GM20431 (cell line): ENCODE measurements around the gene EOLA1.

Source experiments
- in situ Hi-C: fragments of 300-500 bp; cut with MseI, MboI; formaldehyde crosslinking; loops from one replicate; pipeline ENCODE4 v1.15.0; 2020; ENCODE audit warnings: low sequenced_read_pairs; ENCODE audit not compliant: unreplicated experiment

The EOLA1 gene

DNA sequence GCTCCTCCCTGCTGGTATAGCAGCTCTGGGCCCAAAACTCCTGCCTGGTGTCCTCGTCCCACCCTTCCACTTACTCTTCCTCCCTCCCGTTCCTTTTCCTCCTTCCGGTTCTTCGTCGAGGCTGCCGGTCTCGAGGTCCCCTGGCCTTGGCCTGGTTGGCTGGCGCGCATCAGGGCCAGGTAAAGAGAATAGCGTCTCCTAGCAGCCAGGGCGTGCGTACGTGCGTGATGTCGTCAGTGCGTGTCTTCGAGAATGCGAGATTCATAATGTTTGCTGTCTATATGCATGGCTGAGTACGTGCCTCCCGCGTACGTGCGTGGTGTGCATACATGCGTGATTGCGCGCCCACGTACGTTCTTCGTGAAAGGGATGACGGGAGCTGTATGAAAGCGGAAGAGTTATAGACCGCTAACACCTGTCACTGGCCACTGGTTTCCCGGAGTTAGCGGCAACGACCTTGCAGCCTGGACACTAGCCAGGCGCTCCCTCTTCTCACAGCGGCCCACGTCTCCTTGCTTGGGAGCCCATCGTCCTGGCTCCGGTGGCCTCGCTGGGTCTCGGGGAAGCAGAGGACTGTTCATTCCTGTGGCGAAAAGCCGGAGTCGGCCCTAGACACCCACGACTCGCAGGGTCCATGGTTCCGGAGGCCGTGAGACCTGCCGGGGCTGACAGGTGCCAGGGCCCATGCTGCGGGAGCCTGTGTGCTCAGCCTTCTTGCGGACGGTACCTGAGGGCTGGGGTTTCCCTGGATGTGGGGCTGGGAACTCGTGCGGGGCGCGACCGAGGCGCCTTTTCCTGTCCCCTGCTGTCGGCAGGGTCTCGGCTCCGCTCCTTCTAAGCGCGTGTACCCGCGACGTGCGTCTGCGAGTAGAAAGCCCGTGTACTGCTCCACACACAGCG, at the start of gene EOLA1:
TSS of gene EOLA1 (plus strand) at position 392 of the 900 bp plus-strand sequence. CDS start 4,619 bp downstream, outside the sequence.
- in situ Hi-C loops, result no loop called here

DNA sequence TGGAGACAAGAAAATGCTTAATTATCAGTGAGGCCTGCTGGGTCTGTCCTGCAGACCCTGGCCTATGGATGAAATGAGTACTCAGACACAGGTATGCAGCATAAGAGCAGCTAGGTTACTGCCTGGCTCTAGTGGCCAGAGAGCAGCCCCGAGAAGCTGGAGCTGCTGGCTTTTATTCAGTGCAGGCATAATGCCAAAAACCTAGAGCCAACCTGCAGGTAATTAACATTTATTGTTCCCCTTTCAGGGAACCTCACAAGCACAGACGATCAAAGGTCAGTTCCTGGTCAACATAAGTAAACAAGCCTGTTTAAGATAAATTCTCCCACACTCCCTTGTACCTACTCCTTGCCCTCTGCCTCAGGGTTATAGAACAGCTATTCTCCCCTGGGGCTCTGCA, 49.0 kb upstream of the EOLA1 start:
- in situ Hi-C loops, result no loop called here

DNA sequence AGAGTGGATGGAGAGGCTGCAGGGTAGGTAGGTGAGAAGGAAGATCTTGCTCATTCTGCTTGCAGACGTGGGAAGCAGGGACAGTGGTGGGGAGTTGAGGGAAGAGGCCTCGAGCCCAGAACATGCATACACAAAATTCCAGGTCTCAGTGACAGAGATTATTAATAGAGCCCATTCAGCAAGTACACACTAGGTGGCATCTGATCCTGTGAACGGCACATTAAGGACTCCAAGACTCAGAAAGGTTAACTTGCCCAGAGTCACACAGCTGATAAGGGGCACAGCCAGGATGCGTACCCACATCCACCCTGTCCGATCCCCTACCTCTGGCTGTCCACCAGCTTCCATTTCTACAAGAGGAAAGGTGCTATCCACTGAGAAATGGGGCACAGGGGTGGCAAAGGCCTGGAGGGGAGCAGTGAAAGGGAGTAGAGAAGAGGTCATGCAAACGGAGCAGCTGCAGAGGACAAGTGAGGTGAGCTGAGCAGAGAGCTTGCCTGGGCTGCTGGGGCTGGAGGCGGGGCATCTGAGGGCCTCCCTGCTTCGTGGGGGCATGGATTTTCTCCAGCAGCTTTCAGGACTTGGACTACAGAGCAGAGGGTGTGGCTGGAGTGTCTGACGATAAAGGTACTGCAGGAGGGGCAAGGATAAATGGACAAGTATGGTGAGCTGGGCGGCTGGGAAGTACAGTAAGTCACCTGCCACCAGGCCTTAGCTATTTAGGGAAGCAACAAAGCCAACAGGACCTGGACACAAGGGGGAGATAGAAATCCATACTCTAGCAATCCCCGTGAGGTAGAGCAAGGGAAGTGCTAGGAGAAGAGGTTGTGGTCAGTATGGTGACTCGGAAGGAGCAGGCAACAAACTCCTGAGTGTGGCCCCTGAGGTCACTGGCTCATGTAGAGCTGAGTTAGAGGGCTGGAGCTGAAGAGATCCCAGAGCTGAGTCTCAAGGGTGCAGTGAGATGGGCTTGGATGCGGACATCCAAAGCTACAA, 46.9 kb upstream of the EOLA1 start:
- in situ Hi-C loops, result no loop called here

DNA sequence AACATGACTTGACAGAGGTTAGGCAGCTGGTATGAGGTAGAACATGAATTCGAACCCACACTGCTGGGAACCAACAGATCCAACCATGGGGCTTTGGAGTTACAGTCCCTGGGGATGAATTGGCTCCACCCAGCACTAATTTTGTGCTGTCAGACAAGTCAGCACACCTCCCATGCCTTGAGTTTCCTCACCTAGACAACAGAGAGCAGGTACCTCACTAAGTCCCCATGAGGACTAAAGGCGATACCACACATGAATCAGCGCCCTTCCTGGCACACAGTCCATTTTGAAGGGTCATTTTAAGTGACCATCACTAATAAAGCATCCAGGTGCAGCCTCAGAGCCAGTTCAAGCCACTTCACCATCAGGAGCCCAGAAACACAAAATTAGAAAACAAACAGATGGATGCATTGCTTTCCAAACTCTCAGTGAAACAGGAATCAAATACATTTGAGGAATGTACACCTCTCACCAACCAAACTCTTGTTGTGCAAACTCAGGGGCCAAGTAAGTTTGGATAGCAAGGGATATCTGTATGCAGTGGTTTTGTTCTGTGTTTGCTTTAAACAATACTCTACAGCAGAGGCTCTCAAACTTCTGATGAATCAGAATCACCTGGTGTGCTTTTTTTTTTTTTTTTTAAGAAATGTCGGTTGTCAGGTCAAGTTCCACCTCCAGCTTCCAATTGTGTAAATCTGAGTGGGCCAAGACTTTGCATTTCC, 45.8 kb upstream of the EOLA1 start:
- in situ Hi-C loops, result no loop called here

DNA sequence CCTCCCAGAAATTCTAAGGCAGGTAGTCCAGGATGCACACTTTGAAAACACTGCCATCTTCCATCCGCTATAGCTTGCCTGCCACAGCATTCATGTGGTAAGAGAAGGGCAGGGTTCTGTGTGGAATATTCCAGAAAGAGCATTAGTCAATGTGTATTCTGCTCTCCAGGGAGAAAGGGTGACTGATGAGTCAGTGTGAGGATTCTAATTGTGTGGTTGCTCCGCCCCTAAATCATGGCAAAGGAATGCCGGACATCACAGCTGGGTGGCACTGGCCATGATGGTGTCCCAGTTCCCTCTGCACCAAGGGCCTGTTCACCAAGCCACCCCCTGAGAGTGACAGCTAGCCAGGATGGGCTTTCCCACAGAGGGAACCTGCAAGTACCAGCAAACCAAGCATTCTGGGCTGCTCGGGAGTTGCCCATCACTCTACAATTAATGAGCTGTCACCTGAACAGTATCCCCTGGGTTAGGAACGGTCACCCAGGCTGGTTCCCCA, 45.2 kb upstream of the EOLA1 start:
- in situ Hi-C loops, result no loop called here

DNA sequence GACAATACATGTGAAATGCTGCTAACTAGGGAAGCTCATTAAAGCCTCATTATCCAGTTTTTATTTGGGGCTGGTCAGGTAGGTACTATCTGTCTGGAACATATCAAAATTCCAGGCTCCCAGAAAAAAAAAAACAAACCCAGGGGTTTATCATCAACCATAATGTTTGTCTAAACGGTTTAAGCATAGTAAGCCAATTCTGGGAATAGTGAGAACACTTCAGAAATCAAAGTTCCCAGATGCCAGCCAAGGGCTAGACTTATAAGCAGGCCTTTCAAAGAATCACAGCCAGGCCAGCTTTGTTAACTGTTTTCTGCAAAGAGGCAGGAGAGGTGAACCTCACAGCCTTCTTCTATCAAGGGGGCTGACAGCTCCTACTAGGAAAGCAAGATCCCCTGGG, 43.8 kb upstream of the EOLA1 start:
- in situ Hi-C loops, result no loop called here

DNA sequence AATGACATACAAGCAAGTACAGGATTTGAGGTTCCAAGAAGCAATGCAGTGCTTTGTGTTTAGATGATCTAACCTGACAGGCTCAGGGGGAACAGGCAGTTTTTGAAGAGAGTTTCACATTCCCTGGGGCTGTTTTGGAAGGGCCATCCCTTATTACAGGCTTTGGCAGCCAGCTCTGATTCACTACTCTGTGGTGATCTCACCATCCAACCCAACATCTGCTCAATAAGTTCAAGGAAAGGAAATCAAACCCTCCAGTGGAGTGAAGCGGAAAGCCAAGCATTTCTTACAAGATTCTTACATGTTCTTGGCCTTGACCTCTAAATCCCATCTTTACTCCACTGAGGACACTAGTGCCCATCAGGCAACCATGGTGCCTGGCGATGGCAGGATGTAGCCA, 43.2 kb upstream of the EOLA1 start:
- in situ Hi-C loops, result no loop called here

DNA sequence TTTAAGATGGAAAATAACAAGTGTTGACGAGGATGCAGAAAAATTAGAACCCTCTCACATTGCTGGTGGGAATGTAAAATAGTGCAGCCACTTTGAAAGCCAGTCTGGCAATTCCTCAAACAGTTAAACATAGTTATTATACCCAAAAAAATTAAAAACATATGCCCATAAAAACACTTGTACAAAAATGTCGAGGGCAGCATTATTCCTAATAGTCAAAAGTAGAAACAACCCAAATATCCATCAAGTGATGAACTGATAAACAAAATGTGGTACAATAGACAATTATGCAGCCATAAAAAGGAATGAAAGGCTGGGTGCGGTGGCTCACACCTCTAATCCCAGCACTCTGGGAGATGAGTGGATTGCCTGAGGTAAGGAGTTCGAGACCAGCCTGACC, 42.0 kb upstream of the EOLA1 start:
- in situ Hi-C loops, result no loop called here

DNA sequence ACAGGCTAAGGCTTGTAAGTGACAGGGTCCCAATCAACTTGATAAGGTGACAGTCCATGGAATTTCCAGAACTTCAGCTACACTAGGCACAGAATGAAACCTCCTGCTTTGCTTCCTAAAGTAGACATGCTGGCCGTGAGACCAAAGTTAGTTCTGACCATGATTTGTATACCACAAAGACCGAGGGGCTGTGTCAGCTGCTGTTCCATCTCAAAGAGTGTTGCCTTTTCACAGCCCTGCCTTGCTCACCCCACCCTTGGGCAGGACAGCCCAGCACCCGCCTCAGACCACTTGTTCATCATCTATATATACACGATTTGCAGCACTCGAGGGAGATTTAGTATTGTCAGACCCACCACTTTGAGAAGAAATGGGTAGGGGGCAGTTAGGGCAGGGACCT, 41.0 kb upstream of the EOLA1 start:
- in situ Hi-C loops, result loop anchor here (25.0 kb wide), 1 partner anchor 138 kb away; the partner anchor contains the start of gene TMEM185A

DNA sequence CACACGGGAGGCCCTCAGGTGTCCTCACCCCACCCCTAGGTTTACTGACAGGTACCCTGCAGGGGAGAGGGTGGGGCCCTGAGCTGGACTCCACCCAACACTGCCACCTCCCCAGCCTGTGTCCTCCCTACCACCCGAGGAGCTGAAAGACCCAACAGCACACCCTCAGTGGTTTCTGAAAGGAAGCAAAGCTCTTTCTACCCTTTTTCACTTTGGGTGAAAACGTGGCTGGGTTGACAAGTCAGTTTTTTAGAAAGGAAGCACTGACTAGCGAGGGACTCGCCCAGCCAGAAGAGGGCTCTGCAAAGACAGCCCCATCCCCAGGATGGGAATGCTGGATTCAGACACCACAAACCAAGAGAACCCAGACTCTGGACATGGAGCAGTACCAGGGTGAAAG, 37.9 kb upstream of the EOLA1 start:
- in situ Hi-C loops, result loop anchor here (25.0 kb wide), 1 partner anchor 134 kb away; the partner anchor contains the start of gene TMEM185A

DNA sequence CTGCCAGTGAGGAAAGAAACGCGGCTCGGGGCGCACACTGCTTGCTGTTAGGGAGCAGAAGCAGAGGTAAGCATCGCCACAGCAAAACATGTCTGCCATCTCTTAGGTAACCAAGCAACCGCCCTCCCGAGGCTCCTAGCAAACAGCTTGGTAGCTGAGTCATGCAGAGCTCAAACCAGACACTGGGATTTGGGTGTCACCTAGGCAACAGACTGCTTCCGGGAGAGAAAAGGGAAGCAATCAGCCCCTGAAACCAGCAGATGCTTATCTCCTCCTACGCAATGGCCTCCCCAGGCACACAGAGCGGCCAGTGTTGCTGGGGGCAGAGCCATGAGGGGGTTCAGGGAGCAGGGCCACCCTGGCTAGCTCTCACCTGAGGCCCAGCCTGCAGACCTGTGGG, 37.4 kb upstream of the EOLA1 start:
- in situ Hi-C loops, result loop anchor here (25.0 kb wide), 1 partner anchor 134 kb away; the partner anchor contains the start of gene TMEM185A

DNA sequence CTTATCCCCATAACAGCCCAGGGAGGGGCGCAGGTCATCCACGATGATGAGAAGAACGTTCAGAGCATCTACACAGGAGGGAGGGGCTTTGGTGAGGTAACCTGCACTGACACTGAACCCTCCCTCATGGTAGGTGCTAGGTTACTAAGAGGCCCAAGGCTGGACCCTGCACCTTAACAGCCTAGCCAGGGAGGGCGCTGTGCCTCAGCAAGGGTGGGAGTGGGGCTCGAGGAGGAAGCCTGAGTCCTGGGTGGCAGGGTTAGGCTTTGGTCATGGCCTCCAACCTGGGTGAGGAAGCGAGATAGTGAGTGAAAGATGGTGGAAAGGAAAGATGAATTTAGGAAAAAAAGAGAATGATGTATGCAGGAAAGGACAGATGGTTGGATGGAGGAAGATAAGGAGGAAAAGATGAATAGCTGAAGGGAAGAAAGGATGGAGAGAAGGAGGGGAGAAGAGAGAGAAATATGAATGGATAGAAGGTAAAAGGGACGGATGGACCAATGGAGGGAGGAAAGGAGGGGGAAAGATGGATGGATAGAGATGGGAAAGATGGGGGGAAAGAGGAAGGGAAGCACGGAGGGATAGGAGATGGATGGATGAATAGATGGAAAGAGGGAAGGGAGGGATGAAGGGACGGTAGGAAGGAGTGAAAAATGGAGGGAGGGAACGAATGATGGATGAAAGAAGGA, 36.4 kb upstream of the EOLA1 start:
- in situ Hi-C loops, result loop anchor here (25.0 kb wide), 1 partner anchor 133 kb away; the partner anchor contains the start of gene TMEM185A

DNA sequence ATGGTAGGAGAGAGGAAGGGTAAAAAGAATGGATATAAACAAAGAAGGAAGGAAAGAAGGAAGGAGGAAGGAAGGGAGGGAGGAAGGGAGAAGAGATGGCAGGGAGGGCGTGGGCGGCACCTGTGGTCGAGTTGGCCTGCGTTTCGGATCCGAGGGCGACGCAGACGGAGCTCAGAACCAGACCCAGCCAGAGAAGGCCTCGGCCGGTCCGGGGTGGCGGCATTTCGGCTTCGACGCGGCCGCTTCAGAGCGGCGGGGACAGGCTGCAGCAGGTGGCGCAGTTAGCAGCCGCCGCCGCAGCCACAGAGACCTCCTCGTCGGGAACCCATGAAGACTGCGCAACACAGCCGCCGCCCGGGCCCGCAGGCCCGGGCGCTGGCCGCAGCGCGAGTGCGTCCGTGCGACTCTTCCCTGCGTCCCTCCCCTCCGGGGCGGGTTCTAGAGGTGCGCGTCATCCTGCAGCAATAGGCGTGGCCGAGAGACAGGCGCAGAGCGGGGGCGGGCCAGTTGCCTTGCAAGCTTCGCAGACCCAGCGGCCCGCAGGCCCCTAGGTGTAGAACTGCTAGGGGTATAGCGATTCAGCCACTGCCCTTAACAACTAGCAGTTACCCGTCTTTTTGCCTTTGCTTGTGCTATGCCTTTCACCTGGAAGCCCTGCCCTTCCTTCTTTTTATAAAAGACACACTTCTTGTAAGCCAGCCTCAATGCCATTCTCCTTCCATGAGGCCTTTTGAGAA, 35.7 kb upstream of the EOLA1 start, which contains the start of gene IDS:
TSS of gene IDS (minus strand) at position 392 of the 737 bp plus-strand sequence. CDS start at position 223, 169 bp downstream.
- in situ Hi-C loops, result loop anchor here (25.0 kb wide), 1 partner anchor 132 kb away; the partner anchor contains the start of gene TMEM185A

DNA sequence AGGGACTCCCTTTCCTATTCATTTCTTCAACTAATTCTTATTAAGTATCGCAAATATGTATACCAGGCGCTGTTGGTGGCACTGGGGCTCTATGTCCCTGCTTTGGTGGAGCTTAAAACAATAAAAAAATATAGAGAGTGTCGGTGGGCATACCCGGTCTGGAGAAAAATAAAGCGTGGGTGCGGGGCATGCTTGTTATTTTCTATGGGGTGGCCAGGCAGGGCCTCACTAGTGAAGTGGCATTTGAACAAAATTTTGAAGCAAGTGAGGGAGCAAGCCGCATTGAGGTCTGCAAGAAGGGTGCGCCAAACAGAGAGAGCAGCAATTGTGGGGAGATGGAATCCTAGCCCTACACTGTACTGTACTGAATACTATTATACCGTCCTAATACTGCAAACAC, 35.1 kb upstream of the EOLA1 start:
- in situ Hi-C loops, result loop anchor here (25.0 kb wide), 1 partner anchor 132 kb away; the partner anchor contains the start of gene TMEM185A

DNA sequence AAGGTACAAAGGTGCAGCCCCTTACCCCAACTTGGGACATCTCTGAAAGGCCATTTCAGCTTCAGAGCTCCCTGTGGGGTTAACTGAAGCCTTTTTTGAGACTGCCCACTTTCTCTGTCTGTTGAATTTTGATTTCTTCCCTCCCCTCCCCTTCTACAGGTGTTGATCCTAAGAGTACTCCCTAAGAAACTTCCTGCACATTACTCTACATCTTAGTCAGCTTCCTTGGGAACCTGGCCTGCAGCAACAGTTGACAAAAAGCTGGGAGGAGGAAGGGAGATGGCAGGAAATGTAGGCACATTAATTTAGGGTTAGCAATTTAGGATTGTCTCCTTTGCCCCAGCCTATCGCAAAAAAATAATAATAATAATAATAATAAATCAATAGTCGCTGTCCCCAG, 34.5 kb upstream of the EOLA1 start:
- in situ Hi-C loops, result loop anchor here (25.0 kb wide), 1 partner anchor 131 kb away; the partner anchor contains the start of gene TMEM185A

DNA sequence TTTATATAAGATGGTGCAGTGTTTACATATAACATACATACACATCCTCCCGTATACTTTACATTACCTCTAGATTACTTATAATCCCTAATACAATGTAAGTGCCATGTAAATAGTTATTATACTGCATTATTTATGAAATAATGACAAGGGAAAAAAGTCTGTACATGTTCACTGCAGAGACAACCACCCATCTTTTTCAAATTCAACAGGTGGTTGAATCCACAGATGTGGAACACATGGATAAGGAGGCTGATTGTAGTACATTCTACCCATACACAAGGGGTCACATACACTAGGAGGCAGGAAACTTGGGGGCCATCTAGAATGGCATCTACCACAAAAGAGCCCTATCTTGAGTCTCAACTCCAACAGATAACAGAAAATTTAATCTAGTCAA, 32.3 kb upstream of the EOLA1 start:
- in situ Hi-C loops, result loop anchor here (25.0 kb wide), 1 partner anchor 129 kb away; the partner anchor contains the start of gene TMEM185A

DNA sequence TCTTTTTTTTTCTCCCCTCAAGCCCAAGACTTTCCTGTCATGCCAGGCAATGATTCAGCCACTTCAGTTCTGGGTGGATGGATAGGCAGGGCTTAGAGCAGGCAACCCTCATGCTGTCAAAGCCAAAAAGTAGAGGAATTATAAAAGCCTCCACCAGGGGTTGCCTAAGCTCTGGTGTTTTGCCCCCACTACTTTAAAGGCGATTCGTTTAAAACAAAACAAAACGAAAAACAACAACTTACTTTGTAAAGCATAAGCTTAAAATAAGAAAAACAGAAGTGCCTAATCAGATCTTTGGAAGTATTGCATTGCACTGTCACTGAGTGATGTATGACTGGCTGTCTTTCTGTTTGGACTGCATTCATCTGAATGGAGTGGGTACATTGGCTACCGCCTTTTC, 30.4 kb upstream of the EOLA1 start:
- in situ Hi-C loops, result loop anchor here (25.0 kb wide), 1 partner anchor 127 kb away; the partner anchor contains the start of gene TMEM185A

DNA sequence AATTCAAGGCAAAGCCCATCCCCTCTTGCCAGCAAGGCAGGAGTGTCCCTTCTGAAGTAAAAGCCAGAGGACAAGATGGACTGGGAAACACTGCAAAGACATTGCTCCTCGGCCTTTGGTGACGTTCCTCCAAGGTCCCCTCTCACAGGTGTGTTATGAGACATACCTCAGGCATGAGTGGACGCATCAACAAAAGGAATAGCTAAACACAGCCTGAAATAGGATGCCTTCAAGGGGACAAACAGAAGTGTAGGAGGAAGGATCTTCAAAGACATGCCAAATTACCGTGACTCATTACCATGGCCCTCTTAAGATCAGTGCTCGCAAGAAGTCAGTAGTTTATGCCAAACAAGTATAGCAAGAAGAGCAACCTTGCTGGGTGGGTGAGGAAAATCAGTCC, 29.7 kb upstream of the EOLA1 start:
- in situ Hi-C loops, result loop anchor here (25.0 kb wide), 1 partner anchor 126 kb away; the partner anchor contains the start of gene TMEM185A
